Sigmoid colon (tissue), 7 donors: Measurements from ENCODE around the gene TOX2. TPM values are rescaled to one million over a fixed set of nuclear protein-coding genes. Genes with fewer than 3 reads are reported as not detected.

Source experiments
- DNase-seq: peaks from one replicate; pipeline ENCODE4 v3.0.0-alpha.2; 2019
- H3K27ac ChIP-seq, 4 donors: fragments of 200-600 bp; sonication (generic); one replicate each; pipeline ENCODE4 v1.5.1; 2016 to 2019; ENCODE audit warnings: mild to moderate bottlenecking in 1 of 4
- H3K27me3 ChIP-seq, 3 donors: fragments of 200-600 bp; sonication (generic); one replicate each; pipeline ENCODE4 v1.5.1; 2019; ENCODE audit warnings: mild to moderate bottlenecking in 1 of 3
- H3K36me3 ChIP-seq, 4 donors: fragments of 200-600 bp; sonication (generic); one replicate each; pipeline ENCODE4 v1.5.1; 2016 to 2019
- H3K4me1 ChIP-seq, 4 donors: fragments of 200-600 bp; sonication (generic); one replicate each; pipeline ENCODE4 v1.5.1; 2017 to 2019
- H3K4me3 ChIP-seq, 4 donors: fragments of 200-600 bp; sonication (generic); one replicate each; pipeline ENCODE4 v1.5.1; 2017 to 2019; ENCODE audit warnings: mild to moderate bottlenecking in 2 of 4, moderate library complexity in 1 of 4
- H3K9me3 ChIP-seq, 4 donors: fragments of 200-600 bp in 3 of 4; sonication (generic) in 3 of 4; one replicate each; pipeline versions ENCODE4 v1.5.1 to v1.6.1; 2013 to 2019
- EP300 ChIP-seq, 4 donors: sonication (generic); formaldehyde crosslinking; IDR thresholded peaks; one replicate each; pipeline ENCODE4 v1.6.1; 2017; ENCODE audit warnings: antibody characterized with exemption in 4 of 4
- POLR2A ChIP-seq, 2 donors: fragments of 450-650 bp; IDR thresholded peaks; one replicate each; pipeline ENCODE4 v1.6.1; 2016; ENCODE audit warnings: antibody characterized with exemption in 2 of 2, mild to moderate bottlenecking in 2 of 2, moderate library complexity in 2 of 2
- POLR2AphosphoS5 ChIP-seq, 4 donors: sonication (generic); formaldehyde crosslinking; IDR thresholded peaks; one replicate each; pipeline ENCODE4 v1.6.1; 2017; ENCODE audit warnings: antibody characterized with exemption in 4 of 4
- WGBS, 2 donors: extraction: QIAGEN DNeasy Blood & Tissue Kit; methylation state at CpG; one replicate each; pipeline ENCODE4 v1.1.7; 2013; 5-methylcytosine and 5-hydroxymethylcytosine counted together
- intact Hi-C: fragments of 100-400 bp; cut with DNase I; formaldehyde crosslinking; loops from one replicate; pipeline ENCODE4 v1.15.1; 2023
- polyA plus RNA-seq, 3 donors: library from polyadenylated mRNA; stranded (reverse); fragments of 200-250 nt; gene quantifications; one replicate each; pipeline ENCODE4 v1.2.3, GENCODE V29; 2013
- total RNA-seq, 4 donors: library from RNA; depleted of rRNA; stranded (reverse); fragments of >200 nt; gene quantifications; one replicate each; pipeline ENCODE4 v1.1.0, GENCODE V29; 2016
- TF ChIP-seq, protein P1 (sequence below), 4 experiments: fragments of 450-650 bp in 3 of 4; fragments of 200-600 bp in 1 of 4; IDR thresholded peaks; one replicate each; pipeline ENCODE4 v1.5.1; 2016 to 2019; ENCODE audit warnings: antibody characterized with exemption in 4 of 4, mild to moderate bottlenecking in 3 of 4, moderate library complexity in 2 of 4
- donor health status: healthy with polysubstance abuse.
- donor health status: Bipolar disorder and iron deficiency.
- donor health status: healthy.

Gene TOX2
- total and polyA plus RNA-seq, 7 donors = 0.27 to 8.1 (median 1.7) TPM

GRCh38 chr20:43900496-43900895 lies 14.2 kb upstream of the TOX2 start:
- no peak overlapping the region for H3K4me3 ChIP-seq
- WGBS, 2 donors = 35 to 46% methylated on average over 4 of the region's 4 CpGs
- TF ChIP-seq, protein P1, sequence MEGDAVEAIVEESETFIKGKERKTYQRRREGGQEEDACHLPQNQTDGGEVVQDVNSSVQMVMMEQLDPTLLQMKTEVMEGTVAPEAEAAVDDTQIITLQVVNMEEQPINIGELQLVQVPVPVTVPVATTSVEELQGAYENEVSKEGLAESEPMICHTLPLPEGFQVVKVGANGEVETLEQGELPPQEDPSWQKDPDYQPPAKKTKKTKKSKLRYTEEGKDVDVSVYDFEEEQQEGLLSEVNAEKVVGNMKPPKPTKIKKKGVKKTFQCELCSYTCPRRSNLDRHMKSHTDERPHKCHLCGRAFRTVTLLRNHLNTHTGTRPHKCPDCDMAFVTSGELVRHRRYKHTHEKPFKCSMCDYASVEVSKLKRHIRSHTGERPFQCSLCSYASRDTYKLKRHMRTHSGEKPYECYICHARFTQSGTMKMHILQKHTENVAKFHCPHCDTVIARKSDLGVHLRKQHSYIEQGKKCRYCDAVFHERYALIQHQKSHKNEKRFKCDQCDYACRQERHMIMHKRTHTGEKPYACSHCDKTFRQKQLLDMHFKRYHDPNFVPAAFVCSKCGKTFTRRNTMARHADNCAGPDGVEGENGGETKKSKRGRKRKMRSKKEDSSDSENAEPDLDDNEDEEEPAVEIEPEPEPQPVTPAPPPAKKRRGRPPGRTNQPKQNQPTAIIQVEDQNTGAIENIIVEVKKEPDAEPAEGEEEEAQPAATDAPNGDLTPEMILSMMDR (IDR thresholded peaks at IDR 0.05) = no peak
- TF ChIP-seq POLR2A (IDR thresholded peaks at IDR 0.05) = no peak
- TF ChIP-seq EP300 (IDR thresholded peaks at IDR 0.05) = no peak
- no peak for TF ChIP-seq POLR2AphosphoS5 (IDR thresholded peaks at IDR 0.05)
- H3K4me1 ChIP-seq = peaks cover 0 to 3% (median 0%) of the 10 kb centered on the region in 4 donors
- no peak for DNase-seq
- peak overlapping the region in 1 of 4 donors; percentile 29 for H3K27ac ChIP-seq
- no peaks in the 10 kb centered on the region for H3K36me3 ChIP-seq
- peaks cover 0 to 3% (median 0%) of the 10 kb centered on the region in 4 donors for H3K9me3 ChIP-seq
- H3K27me3 ChIP-seq = no peaks in the 10 kb centered on the region
- intact Hi-C loops = no loop called here

GRCh38 chr20:43901296-43901695 lies 13.4 kb upstream of the TOX2 start:
- Histone ChIP-seq H3K27ac (no peak overlapping the region), H3K4me1 (peaks cover 0 to 3% (median 0%) of the 10 kb centered on the region in 4 donors), H3K27me3 (no peaks in the 10 kb centered on the region), H3K9me3 (peaks cover 0 to 3% (median 0%) of the 10 kb centered on the region in 4 donors), H3K4me3 (no peak overlapping the region), H3K36me3 (no peaks in the 10 kb centered on the region)
- TF ChIP-seq POLR2A (IDR thresholded peaks at IDR 0.05) (no peak), EP300 (IDR thresholded peaks at IDR 0.05) (no peak), POLR2AphosphoS5 (IDR thresholded peaks at IDR 0.05) (no peak)
- TF ChIP-seq, protein P1 (IDR thresholded peaks at IDR 0.05) = no peak
- no peak for DNase-seq
- intact Hi-C loops = no loop called here
- WGBS, 2 donors = 94 to 97% methylated on average over 3 of the region's 3 CpGs

DNA sequence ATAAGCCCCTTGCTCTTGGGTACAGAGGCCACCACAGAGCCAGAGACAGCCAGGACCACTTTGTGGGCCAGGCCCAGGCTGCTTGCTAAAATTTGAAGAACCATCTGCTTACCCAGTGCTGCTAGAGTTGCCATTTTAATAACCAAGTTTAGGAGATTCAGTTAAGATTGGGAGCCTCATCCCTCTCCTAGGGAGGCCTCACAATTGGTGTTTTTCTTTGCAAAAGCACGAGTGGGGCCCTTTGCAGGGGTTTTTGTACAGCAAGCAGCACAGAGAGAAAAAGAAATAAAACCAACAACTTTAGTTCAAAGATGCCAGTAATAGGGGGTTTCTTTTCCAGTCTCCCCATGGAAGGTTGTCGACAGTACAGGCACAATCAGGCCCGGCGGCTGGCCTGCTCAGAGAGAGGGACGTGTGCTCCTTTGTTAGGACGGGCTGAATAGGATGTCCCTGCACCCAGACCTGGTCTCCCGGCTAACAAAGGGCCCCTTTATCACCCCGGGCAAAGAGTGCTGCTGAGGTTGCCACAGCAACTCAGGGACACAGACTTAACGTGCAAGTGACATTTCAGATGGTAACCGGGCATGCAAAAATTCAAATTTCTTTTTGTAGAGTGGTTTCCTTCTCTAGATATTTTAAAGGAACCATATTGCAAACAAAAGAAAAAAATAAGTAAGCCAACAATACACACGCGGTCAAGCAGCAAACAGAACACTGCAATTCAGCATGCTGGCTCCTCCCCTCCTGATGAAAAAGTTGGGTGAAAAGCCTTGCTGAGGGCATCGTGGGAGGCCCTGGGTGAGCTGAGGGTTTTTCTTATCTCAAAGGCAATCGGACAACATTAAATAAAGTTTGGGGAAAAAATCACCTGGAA lies 10.5 kb upstream of the TOX2 start:
- intact Hi-C loops = no loop called here
- peaks cover 0 to 9% (median 0%) of the 10 kb centered on the region in 4 donors for H3K9me3 ChIP-seq
- H3K4me3 ChIP-seq = no peak overlapping the region
- H3K27ac ChIP-seq = no peak overlapping the region
- H3K27me3 ChIP-seq = no peaks in the 10 kb centered on the region
- no peak for DNase-seq
- TF ChIP-seq EP300 (IDR thresholded peaks at IDR 0.05) = no peak
- TF ChIP-seq, protein P1 (IDR thresholded peaks at IDR 0.05) = no peak
- no peak for TF ChIP-seq POLR2AphosphoS5 (IDR thresholded peaks at IDR 0.05)
- TF ChIP-seq POLR2A (IDR thresholded peaks at IDR 0.05) = no peak
- no peaks in the 10 kb centered on the region for H3K36me3 ChIP-seq
- 25 to 57% methylated on average over 14 of the region's 14 CpGs for WGBS, 2 donors
- peaks cover 0 to 3% (median 0%) of the 10 kb centered on the region in 4 donors for H3K4me1 ChIP-seq

GRCh38 chr20:43904827-43905177 lies 9.8 kb upstream of the TOX2 start:
- H3K27me3 ChIP-seq = no peaks in the 10 kb centered on the region
- H3K27ac ChIP-seq = no peak overlapping the region
- H3K4me3 ChIP-seq = no peak overlapping the region
- H3K9me3 ChIP-seq = peaks cover 0 to 9% (median 0%) of the 10 kb centered on the region in 4 donors
- intact Hi-C loops = no loop called here
- no peaks in the 10 kb centered on the region for H3K36me3 ChIP-seq
- TF ChIP-seq POLR2A (IDR thresholded peaks at IDR 0.05) = no peak
- H3K4me1 ChIP-seq = peaks cover 0 to 3% (median 0%) of the 10 kb centered on the region in 4 donors
- DNase-seq = no peak
- WGBS, 2 donors = 20 to 68% methylated on average over 8 of the region's 8 CpGs

DNA sequence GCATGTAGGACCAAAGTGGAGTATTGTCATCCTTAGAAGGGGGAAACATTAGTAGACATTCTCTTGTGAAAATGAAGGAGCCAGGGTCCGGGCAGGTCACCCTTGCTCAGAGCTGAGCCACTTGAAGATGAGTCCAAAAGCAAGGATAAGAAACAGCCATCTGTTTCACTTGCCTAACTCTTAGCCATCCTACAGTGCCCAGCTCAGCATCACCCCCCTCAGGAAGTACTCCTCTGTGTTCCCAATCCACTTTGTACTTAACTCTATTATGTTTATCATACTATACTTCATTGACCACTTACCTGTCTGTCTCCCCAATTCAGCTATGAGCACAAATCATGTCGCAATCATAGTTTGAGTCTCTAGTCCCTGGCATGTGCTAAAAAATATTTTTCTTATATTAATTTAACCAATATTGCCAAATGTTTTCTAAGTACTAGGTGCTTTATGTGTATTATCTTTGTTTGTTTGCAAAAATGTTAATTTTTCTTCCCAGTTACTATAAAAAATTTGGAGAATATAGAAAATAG lies 8.1 kb upstream of the TOX2 start:
- 97 to 99% methylated on average over 2 of the region's 2 CpGs for WGBS, 2 donors
- no peak for DNase-seq

More for the DNA sequence above, 8.1 kb upstream of the TOX2 start:
- H3K4me3 ChIP-seq = no peak overlapping the region
- no peaks in the 10 kb centered on the region for H3K36me3 ChIP-seq
- no peaks in the 10 kb centered on the region for H3K27me3 ChIP-seq
- peaks cover 0 to 6% (median 0%) of the 10 kb centered on the region in 4 donors for H3K9me3 ChIP-seq
- no peaks in the 10 kb centered on the region for H3K4me1 ChIP-seq
- TF ChIP-seq POLR2A (IDR thresholded peaks at IDR 0.05) (no peak), POLR2AphosphoS5 (IDR thresholded peaks at IDR 0.05) (no peak), EP300 (IDR thresholded peaks at IDR 0.05) (no peak)
- TF ChIP-seq, protein P1 (IDR thresholded peaks at IDR 0.05) = no peak
- H3K27ac ChIP-seq = no peak overlapping the region
- intact Hi-C loops = no loop called here
